SH-SY5Y (cell line): ENCODE data around the gene ADAMTS2.

Experiments used
- GATA2 ChIP-seq: IDR thresholded peaks from 2 replicates; pipeline ENCODE4 v1.6.1; 2011; ENCODE audit warnings: mild to moderate bottlenecking, low read depth, low read length
- GATA3 ChIP-seq: IDR thresholded peaks from 2 replicates; pipeline ENCODE4 v1.6.1; 2011; ENCODE audit warnings: low read depth, mild to moderate bottlenecking, low read length, moderate library complexity

- TF ChIP-seq GATA2 (no peak), GATA3 (no peak)
These were observed 23.9 kb downstream of the ADAMTS2 start for GRCh38 chr5:179321206-179321987.
